Endothelial cell of umbilical vein (primary cell): ENCODE results near the gene ZZZ3. TPM values are rescaled to one million over a fixed set of nuclear protein-coding genes. Genes with fewer than 3 reads are reported as not detected.

Source experiments
- BruUV-seq: library from RNA; stranded (reverse); fragments of 400-500 nt; replicated peaks from 2 replicates; lab custom pipeline; 2021; lab: Mats Ljungman, UMichigan
- CTCF ChIA-PET: fragments of 300-600, 350-600 bp; sonication (Branson Sonifier 250); formaldehyde crosslinking; loops from one replicate; lab custom pipeline; 2021; ENCODE audit warnings: antibody characterized with exemption, inconsistent platforms; lab: Charles Lee
- POLR2A ChIA-PET: fragments of 300-600, 350-600 bp; sonication (Branson Sonifier 250); formaldehyde crosslinking; loops from one replicate; lab custom pipeline; 2021; ENCODE audit warnings: antibody characterized with exemption, inconsistent platforms; lab: Charles Lee
- DNase-seq: peaks from one replicate; pipeline ENCODE4 v3.0.0-alpha.2; 2011; ENCODE audit warnings: low read depth, low spot score
- FAIRE-seq: peaks from 2 replicates; lab custom pipeline; 2011; peaks lifted over from hg19 to GRCh38; lab: Jason Lieb, UNC
- H2AFZ ChIP-seq: 2 replicates; pipeline ENCODE4 v1.6.0; 2012; ENCODE audit warnings: low read depth, low read length, control low read depth, inconsistent platforms
- H3K27ac ChIP-seq: 2 replicates; pipeline ENCODE4 v1.5.1; 2011; ENCODE audit warnings: low read depth, mild to moderate bottlenecking, control low read depth, low read length, moderate library complexity; ENCODE audit not compliant: insufficient read depth
- H3K27me3 ChIP-seq, 2 experiments: 2 replicates each; pipeline versions ENCODE4 v1.6.0 to v1.6.1; 2011; ENCODE audit warnings: low read length in 2 of 2, mixed read lengths in 1 of 2; ENCODE audit not compliant: control insufficient read depth in 2 of 2, insufficient read depth in 2 of 2
- H3K36me3 ChIP-seq, 2 experiments: 2 replicates in 1 of 2; 3 replicates in 1 of 2; pipeline ENCODE4 v1.5.1; 2011; ENCODE audit warnings: low read length in 2 of 2, mild to moderate bottlenecking in 1 of 2, moderate library complexity in 1 of 2; ENCODE audit not compliant: control insufficient read depth in 2 of 2, insufficient read depth in 2 of 2; ENCODE audit errors: extremely low read depth in 1 of 2
- H3K4me1 ChIP-seq: 3 replicates; pipeline ENCODE4 v1.5.1; 2011; ENCODE audit warnings: mild to moderate bottlenecking, low read length; ENCODE audit not compliant: control insufficient read depth, insufficient read depth; ENCODE audit errors: extremely low read depth
- H3K4me2 ChIP-seq: 2 replicates; pipeline ENCODE4 v1.6.1; 2011; ENCODE audit warnings: low read length, control low read depth, mixed read lengths; ENCODE audit not compliant: insufficient read depth
- H3K4me3 ChIP-seq, 3 experiments: fragments of 200-600 bp in 1 of 3; sonication (generic), shearing (Covaris generic) in 1 of 3; replicated peaks in 1 of 3; 2 replicates each; pipeline ENCODE4 v1.5.1; 2011 to 2016; ENCODE audit warnings: control low read depth in 3 of 3, low read length in 3 of 3, mild to moderate bottlenecking in 2 of 3, inconsistent platforms in 1 of 3, low read depth in 1 of 3, moderate library complexity in 1 of 3; ENCODE audit not compliant: insufficient read depth in 1 of 3
- H3K79me2 ChIP-seq: 2 replicates; pipeline ENCODE4 v1.6.0; 2012; ENCODE audit warnings: low read length, inconsistent platforms; ENCODE audit not compliant: control insufficient read depth, insufficient read depth
- H3K9ac ChIP-seq: replicated peaks from 2 replicates; pipeline ENCODE3; 2011; ENCODE audit warnings: low read length, control low read depth; ENCODE audit not compliant: insufficient read depth; ENCODE audit errors: extremely low read depth
- H3K9me1 ChIP-seq: replicated peaks from 3 replicates; pipeline ENCODE4 v1.6.0; 2011; ENCODE audit warnings: mild to moderate bottlenecking, low read length; ENCODE audit not compliant: control insufficient read depth, insufficient read depth; ENCODE audit errors: extremely low read depth
- H3K9me3 ChIP-seq: replicated peaks from 2 replicates; pipeline ENCODE4 v1.5.1; 2012; ENCODE audit warnings: low read length, inconsistent platforms; ENCODE audit not compliant: control insufficient read depth, insufficient read depth
- H4K20me1 ChIP-seq: replicated peaks from 2 replicates; pipeline ENCODE3; 2011; ENCODE audit warnings: mild to moderate bottlenecking, low read length; ENCODE audit not compliant: control insufficient read depth, insufficient read depth; ENCODE audit errors: extremely low read depth
- EZH2 ChIP-seq: IDR thresholded peaks from 2 replicates; pipeline ENCODE4 v1.6.1; 2012; ENCODE audit warnings: borderline replicate concordance, low read depth, mild to moderate bottlenecking, moderate library complexity, low read length, inconsistent platforms; ENCODE audit not compliant: severe bottlenecking
- FOS ChIP-seq: IDR thresholded peaks from 2 replicates; pipeline ENCODE4 v1.6.1; 2011; ENCODE audit warnings: mild to moderate bottlenecking, low read length, moderate library complexity, borderline replicate concordance; ENCODE audit not compliant: insufficient read depth
- GATA2 ChIP-seq: IDR thresholded peaks from 2 replicates; pipeline ENCODE4 v1.7.0; 2011; ENCODE audit warnings: low read depth, mild to moderate bottlenecking, moderate library complexity, mixed read lengths, low read length; ENCODE audit not compliant: insufficient read length, insufficient read depth
- JUN ChIP-seq: IDR thresholded peaks from 2 replicates; pipeline ENCODE4 v1.6.1; 2011; ENCODE audit warnings: borderline replicate concordance, low read depth; ENCODE audit not compliant: insufficient read length, insufficient read depth
- MYC ChIP-seq: IDR thresholded peaks from one replicate; pipeline ENCODE4 v1.6.1; 2011; ENCODE audit warnings: mild to moderate bottlenecking, low read depth, low read length
- POLR2A ChIP-seq: IDR thresholded peaks from 2 replicates; pipeline ENCODE4 v1.6.1; 2012; ENCODE audit warnings: low read depth, mild to moderate bottlenecking, control low read depth, low read length
- POLR2AphosphoS5 ChIP-seq: IDR thresholded peaks from 2 replicates; pipeline ENCODE4 v1.6.1; 2012; ENCODE audit warnings: low read depth, mild to moderate bottlenecking, control low read depth, low read length, moderate library complexity; ENCODE audit not compliant: insufficient read depth
- dilution Hi-C: fragments of 300-500 bp; cut with MboI; formaldehyde crosslinking; loops from one replicate; pipeline ENCODE4 v1.15.0; 2019; ENCODE audit warnings: low sequenced_read_pairs; ENCODE audit not compliant: extremely low pct_ligation_motif_present
- intact Hi-C: fragments of 100-400 bp; cut with micrococcal nuclease; formaldehyde crosslinking; loops from one replicate; pipeline ENCODE4 v1.10.0; 2022
- polyA plus RNA-seq, 4 experiments: library from polyadenylated mRNA; depleted of rRNA in 3 of 4; stranded (reverse) in 3 of 4; unstranded in 1 of 4; fragments of >200 nt; gene quantifications; 2 replicates each; pipeline versions ENCODE4 v1.2.1 to v1.2.3, GENCODE V29; 2011 to 2012; ENCODE audit warnings: missing spikeins in 1 of 4
- total RNA-seq: library from RNA; stranded (reverse); gene quantifications from 2 replicates; pipeline ENCODE4 v1.2.3, GENCODE V29; 2021
- TF ChIP-seq, protein P1 (sequence below), 2 donors: IDR thresholded peaks; 1 replicate in 1 of 2; 2 replicates in 1 of 2; pipeline ENCODE4 v1.5.1; 2011; ENCODE audit warnings: low read length in 2 of 2, mild to moderate bottlenecking in 2 of 2, moderate library complexity in 2 of 2, control low read depth in 1 of 2, inconsistent platforms in 1 of 2, low read depth in 1 of 2; ENCODE audit not compliant: insufficient read depth in 1 of 2; ENCODE audit errors: extremely low read depth in 1 of 2
- TF ChIP-seq, protein P2 (sequence below): IDR thresholded peaks from 2 replicates; pipeline ENCODE4 v1.6.1; 2011; ENCODE audit not compliant: insufficient read depth, insufficient read length

ZZZ3 gene
- total and polyA plus RNA-seq, 2 donors (not counting 3 experiments of a cell fraction or from before 2014, with no cell fraction given): 13.1 to 54.3 TPM

DNA sequence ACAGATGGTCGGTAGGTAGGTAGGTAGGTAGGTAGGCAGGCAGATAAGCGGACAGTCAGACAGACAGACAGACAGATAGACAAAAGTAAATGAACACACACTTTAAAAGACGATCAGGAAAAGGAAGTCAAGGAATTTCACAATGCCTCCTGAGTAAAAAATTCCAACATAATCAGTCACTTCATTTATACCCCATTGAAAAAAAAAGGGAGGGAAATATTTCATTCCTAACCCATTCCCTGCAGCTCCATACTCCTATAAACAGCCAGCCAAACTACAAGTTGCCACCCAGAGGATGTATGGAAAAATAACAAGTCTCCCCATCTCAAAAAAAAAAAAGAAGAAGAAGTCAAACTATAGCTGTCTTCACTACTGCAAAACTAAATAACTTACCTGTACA is 43.4 kb downstream of the ZZZ3 start:
- DNase-seq (peak; percentile 16), FAIRE-seq (no peak)
- Histone ChIP-seq H3K4me3 (no peak overlapping the region), H3K9me3 (no peaks in the 10 kb centered on the region), H3K4me1 (peaks cover 18% of the 10 kb centered on the region), H3K79me2 (peaks cover 46% of the 10 kb centered on the region), H4K20me1 (no peaks in the 10 kb centered on the region), H3K27me3 (no peaks in the 10 kb centered on the region), H3K4me2 (no peak overlapping the region), H2AFZ (no peak overlapping the region), H3K27ac (no peak overlapping the region), H3K36me3 (peaks cover 0 to 4% of the 10 kb centered on the region in 2 experiments), H3K9me1 (no peaks in the 10 kb centered on the region), H3K9ac (no peak overlapping the region)
- no peak for TF ChIP-seq FOS
- TF ChIP-seq GATA2: no peak
- TF ChIP-seq JUN: no peak
- no peak for TF ChIP-seq POLR2AphosphoS5
- TF ChIP-seq POLR2A: no peak
- TF ChIP-seq EZH2: no peak
- no peak for TF ChIP-seq MYC
- TF ChIP-seq, protein P1, sequence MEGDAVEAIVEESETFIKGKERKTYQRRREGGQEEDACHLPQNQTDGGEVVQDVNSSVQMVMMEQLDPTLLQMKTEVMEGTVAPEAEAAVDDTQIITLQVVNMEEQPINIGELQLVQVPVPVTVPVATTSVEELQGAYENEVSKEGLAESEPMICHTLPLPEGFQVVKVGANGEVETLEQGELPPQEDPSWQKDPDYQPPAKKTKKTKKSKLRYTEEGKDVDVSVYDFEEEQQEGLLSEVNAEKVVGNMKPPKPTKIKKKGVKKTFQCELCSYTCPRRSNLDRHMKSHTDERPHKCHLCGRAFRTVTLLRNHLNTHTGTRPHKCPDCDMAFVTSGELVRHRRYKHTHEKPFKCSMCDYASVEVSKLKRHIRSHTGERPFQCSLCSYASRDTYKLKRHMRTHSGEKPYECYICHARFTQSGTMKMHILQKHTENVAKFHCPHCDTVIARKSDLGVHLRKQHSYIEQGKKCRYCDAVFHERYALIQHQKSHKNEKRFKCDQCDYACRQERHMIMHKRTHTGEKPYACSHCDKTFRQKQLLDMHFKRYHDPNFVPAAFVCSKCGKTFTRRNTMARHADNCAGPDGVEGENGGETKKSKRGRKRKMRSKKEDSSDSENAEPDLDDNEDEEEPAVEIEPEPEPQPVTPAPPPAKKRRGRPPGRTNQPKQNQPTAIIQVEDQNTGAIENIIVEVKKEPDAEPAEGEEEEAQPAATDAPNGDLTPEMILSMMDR (IDR thresholded peaks at IDR 0.05; ENCODE audit: extremely low read depth in 1 of 2, insufficient read depth in 1 of 2, low read depth in 1 of 2, low read length in 2 of 2): no peak
- TF ChIP-seq, protein P2, sequence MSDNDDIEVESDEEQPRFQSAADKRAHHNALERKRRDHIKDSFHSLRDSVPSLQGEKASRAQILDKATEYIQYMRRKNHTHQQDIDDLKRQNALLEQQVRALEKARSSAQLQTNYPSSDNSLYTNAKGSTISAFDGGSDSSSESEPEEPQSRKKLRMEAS: no peak
- POLR2A ChIA-PET: no interaction called here
- intact Hi-C loops: loop anchor here (2.0 kb wide), 1 partner anchor 44 kb away; the partner anchor contains the start of gene ZZZ3
- CTCF ChIA-PET: interaction anchor here (1.1 to 1.8 kb wide), 5 partner anchors 10 to 476 kb away, joined by 3 to 4 read pairs (median 3); no protein-coding TSS in a partner anchor
- no TSS peak for BruUV-seq
- dilution Hi-C loops: no loop called here
